Dermis blood vessel endothelial cell (primary cell): Measurements from ENCODE around the gene CYP2A7. TPM values are rescaled to one million over a fixed set of nuclear protein-coding genes. Genes with fewer than 3 reads are reported as not detected.
"Not testable (repeated sequence)": the region's sequence is repeated elsewhere in the genome, so short reads cannot be mapped to it uniquely, and the experiment has no call there.

ENCODE experiments used
- DNase-seq: peaks from one replicate; pipeline ENCODE4 v3.0.0; 2010
- total RNA-seq: library from RNA; depleted of rRNA; stranded (reverse); fragments of >200 nt; gene quantifications from 2 replicates; pipeline ENCODE4 v1.2.3, GENCODE V29; 2014

Gene CYP2A7
- total RNA-seq, 1 donor from 2014 or later: not detected

GRCh38 chr19:40896843-40897789 is 15.1 kb upstream of the CYP2A7 start:
- not testable (repeated sequence) for DNase-seq

- no peak for DNase-seq
Observed at GRCh38 chr19:40896418-40896796, 14.4 kb upstream of the CYP2A7 start.

- no peak for DNase-seq
Observed at GRCh38 chr19:40893112-40893511, 11.1 kb upstream of the CYP2A7 start.

GRCh38 chr19:40889366-40889765 is 7.3 kb upstream of the CYP2A7 start:
- no peak for DNase-seq

- no peak for DNase-seq
Observed at GRCh38 chr19:40888191-40888590, 6.2 kb upstream of the CYP2A7 start.

GRCh38 chr19:40884187-40884931 is 2.3 kb upstream of the CYP2A7 start:
- DNase-seq: not testable (repeated sequence)

GRCh38 chr19:40879349-40879748 is 2.7 kb downstream of the CYP2A7 start:
- not testable (repeated sequence) for DNase-seq

- DNase-seq: not testable (repeated sequence)
Observed at GRCh38 chr19:40875526-40875951, 6.5 kb downstream of the CYP2A7 start.

- not testable (repeated sequence) for DNase-seq
Observed at GRCh38 chr19:40874874-40875273, 7.2 kb downstream of the CYP2A7 start.

GRCh38 chr19:40873873-40874272 is 8.2 kb downstream of the CYP2A7 start:
- DNase-seq: not testable (repeated sequence)

GRCh38 chr19:40872209-40872608 is 9.8 kb downstream of the CYP2A7 start:
- no peak for DNase-seq

- DNase-seq: no peak
Observed at GRCh38 chr19:40867701-40868100, 14.3 kb downstream of the CYP2A7 start.

- DNase-seq: not testable (repeated sequence)
Observed at GRCh38 chr19:40864739-40865496, 17.1 kb downstream of the CYP2A7 start.

GRCh38 chr19:40862785-40863184 is 19.2 kb downstream of the CYP2A7 start:
- DNase-seq: no peak

- DNase-seq: no peak
Observed at GRCh38 chr19:40862333-40862732, 19.7 kb downstream of the CYP2A7 start.

GRCh38 chr19:40858109-40858508 is 23.9 kb downstream of the CYP2A7 start:
- DNase-seq: no peak

- DNase-seq: not testable (repeated sequence)
Observed at GRCh38 chr19:40852467-40853152, 29.4 kb downstream of the CYP2A7 start.

- DNase-seq: not testable (repeated sequence)
Observed at GRCh38 chr19:40850277-40850676, 31.8 kb downstream of the CYP2A7 start, which contains the start of gene CYP2A6. TSS of gene CYP2A6 (minus strand) at chr19:40850447. CDS start at chr19:40850426, 21 bp downstream.

GRCh38 chr19:40846722-40847121 is 35.3 kb downstream of the CYP2A7 start:
- DNase-seq: not testable (repeated sequence)

- DNase-seq: not testable (repeated sequence)
Observed at GRCh38 chr19:40843653-40844052, 38.4 kb downstream of the CYP2A7 start.

- DNase-seq: not testable (repeated sequence)
Observed at GRCh38 chr19:40842997-40843652, 38.9 kb downstream of the CYP2A7 start.
